DND-41 (cell line): ENCODE results near the gene CAPN3.

Experiments used
- ATAC-seq: fragments of 200-7000 bp; cut with Tn5 transposase; 3 replicates; pipeline ENCODE4 v1.9.1; 2021; ENCODE audit warnings: low read depth; ENCODE audit not compliant: insufficient read depth
- DNase-seq: peaks from one replicate; pipeline ENCODE4 v3.0.0-alpha.2; 2020
- H2AFZ ChIP-seq: 2 replicates; pipeline ENCODE4 v1.6.0; 2012; ENCODE audit warnings: low read depth, low read length
- H3K27ac ChIP-seq: 2 replicates; pipeline ENCODE4 v1.5.1; 2012; ENCODE audit warnings: low read length, inconsistent platforms
- H3K27me3 ChIP-seq: fragments of 200-600 bp; sonication (generic); 2 replicates; pipeline ENCODE4 v1.6.0; 2012; ENCODE audit warnings: low read length, mild to moderate bottlenecking, inconsistent platforms; ENCODE audit not compliant: insufficient read depth, poor library complexity
- H3K36me3 ChIP-seq: 2 replicates; pipeline ENCODE4 v1.5.1; 2012; ENCODE audit warnings: low read length, inconsistent platforms; ENCODE audit not compliant: insufficient read depth
- H3K4me1 ChIP-seq: 2 replicates; pipeline ENCODE4 v1.5.1; 2012; ENCODE audit warnings: mild to moderate bottlenecking, low read length; ENCODE audit not compliant: insufficient read depth
- H3K4me2 ChIP-seq: 2 replicates; pipeline ENCODE4 v1.6.0; 2012; ENCODE audit warnings: mild to moderate bottlenecking, moderate library complexity, low read length, inconsistent platforms; ENCODE audit not compliant: insufficient read depth
- H3K4me3 ChIP-seq, 2 experiments: fragments of 200-600 bp in 1 of 2; shearing (Covaris generic) in 1 of 2; 2 replicates each; pipeline ENCODE4 v1.5.1; 2012 to 2016; ENCODE audit warnings: inconsistent platforms in 2 of 2, low read length in 2 of 2, mild to moderate bottlenecking in 2 of 2, low read depth in 1 of 2, moderate library complexity in 1 of 2
- H3K79me2 ChIP-seq: 2 replicates; pipeline ENCODE4 v1.6.0; 2012; ENCODE audit warnings: low read length, inconsistent platforms; ENCODE audit not compliant: insufficient read depth
- H3K9ac ChIP-seq: 2 replicates; pipeline ENCODE4 v1.6.0; 2012; ENCODE audit warnings: low read depth, mild to moderate bottlenecking, inconsistent platforms, low read length, moderate library complexity
- H3K9me3 ChIP-seq: 2 replicates; pipeline ENCODE4 v1.5.1; 2012; ENCODE audit warnings: low read length, moderate library complexity, mild to moderate bottlenecking, inconsistent platforms; ENCODE audit not compliant: insufficient read depth, severe bottlenecking
- H4K20me1 ChIP-seq: 2 replicates; pipeline ENCODE4 v1.6.0; 2012; ENCODE audit warnings: low read length; ENCODE audit not compliant: insufficient read depth
- CTCF ChIP-seq: IDR thresholded peaks from 2 replicates; pipeline ENCODE4 v1.5.1; 2012; ENCODE audit warnings: borderline replicate concordance, low read length, moderate library complexity, mild to moderate bottlenecking; ENCODE audit not compliant: poor library complexity, severe bottlenecking; ENCODE audit errors: extremely low read depth
- EZH2 ChIP-seq: IDR thresholded peaks from 3 replicates; pipeline ENCODE4 v1.6.1; 2012; ENCODE audit warnings: borderline replicate concordance, low read depth, mild to moderate bottlenecking, moderate library complexity, low read length, inconsistent platforms; ENCODE audit not compliant: severe bottlenecking

The CAPN3 gene

GRCh38 chr15:42403389-42403788, 44.1 kb downstream of the CAPN3 start:
- Histone ChIP-seq H4K20me1 (no peaks in the 10 kb centered on the region), H3K4me1 (no peaks in the 10 kb centered on the region), H2AFZ (no peak overlapping the region), H3K9ac (no peak overlapping the region), H3K9me3 (no peaks in the 10 kb centered on the region), H3K27me3 (no peaks in the 10 kb centered on the region), H3K4me3 (no peak overlapping the region), H3K4me2 (no peak overlapping the region), H3K79me2 (no peaks in the 10 kb centered on the region), H3K36me3 (no peaks in the 10 kb centered on the region), H3K27ac (no peak overlapping the region)
- TF ChIP-seq CTCF (no peak), EZH2 (no peak)
- DNase-seq (no peak), ATAC-seq (0 out of 3 replicates have a peak, but pooled peaks have one; percentile 29)

GRCh38 chr15:42404461-42405235, 45.3 kb downstream of the CAPN3 start:
- Histone ChIP-seq H3K27ac (no peak overlapping the region), H3K27me3 (no peaks in the 10 kb centered on the region), H3K36me3 (no peaks in the 10 kb centered on the region), H4K20me1 (no peaks in the 10 kb centered on the region), H3K4me1 (no peaks in the 10 kb centered on the region), H3K9me3 (no peaks in the 10 kb centered on the region), H2AFZ (no peak overlapping the region), H3K9ac (no peak overlapping the region), H3K79me2 (no peaks in the 10 kb centered on the region), H3K4me2 (no peak overlapping the region), H3K4me3 (no peak overlapping the region)
- ATAC-seq (no peak), DNase-seq (no peak)
- no peak for TF ChIP-seq EZH2
- no peak for TF ChIP-seq CTCF

GRCh38 chr15:42405863-42406482, 46.7 kb downstream of the CAPN3 start:
- Histone ChIP-seq H3K36me3 (no peaks in the 10 kb centered on the region), H3K27me3 (no peaks in the 10 kb centered on the region), H2AFZ (no peak overlapping the region), H3K9me3 (no peaks in the 10 kb centered on the region), H3K4me2 (no peak overlapping the region), H4K20me1 (no peaks in the 10 kb centered on the region), H3K4me3 (no peak overlapping the region), H3K9ac (no peak overlapping the region), H3K79me2 (no peaks in the 10 kb centered on the region), H3K4me1 (no peaks in the 10 kb centered on the region), H3K27ac (no peak overlapping the region)
- DNase-seq, result no peak
- no peak for ATAC-seq
- TF ChIP-seq EZH2, result no peak
- TF ChIP-seq CTCF, result no peak
